SK-N-SH treated with all-trans-retinoic acid at 6 μM for 48 hours (cell line): ENCODE data around the gene EPN2.

Experiments used
- ATAC-seq: fragments of 200-7000 bp; cut with Tn5 transposase; 3 replicates; pipeline ENCODE4 v1.9.1; 2020; ENCODE audit warnings: mild to moderate bottlenecking, moderate library complexity
- ARNTL ChIP-seq: fragments of 450-650 bp; formaldehyde crosslinking; IDR thresholded peaks from 2 replicates; pipeline ENCODE4 v1.5.0; 2020; ENCODE audit warnings: low read depth, mild to moderate bottlenecking, moderate library complexity, borderline replicate concordance
- BACH2 ChIP-seq: fragments of 250-450 bp; sonication (Bioruptor Pico); IDR thresholded peaks from 2 replicates; pipeline ENCODE4 v1.9.0; 2021; ENCODE audit warnings: mild to moderate bottlenecking, borderline replicate concordance
- CSDC2 ChIP-seq: fragments of 250-450 bp; sonication (Bioruptor Pico); IDR thresholded peaks from 2 replicates; pipeline ENCODE4 v1.5.0; 2020; ENCODE audit warnings: mild to moderate bottlenecking, moderate library complexity
- GLIS3 ChIP-seq: fragments of 250-450 bp; sonication (Bioruptor Pico); IDR thresholded peaks from 2 replicates; pipeline ENCODE4 v1.5.0; 2020; ENCODE audit warnings: mild to moderate bottlenecking, moderate library complexity
- ISL1 ChIP-seq: fragments of 250-450 bp; sonication (Bioruptor Pico); IDR thresholded peaks from 2 replicates; pipeline ENCODE4 v2.1.2; 2022; ENCODE audit warnings: mild to moderate bottlenecking, moderate library complexity
- OSR1 ChIP-seq: fragments of 250-450 bp; sonication (Bioruptor Pico); IDR thresholded peaks from 2 replicates; pipeline ENCODE4 v1.8.0; 2022; ENCODE audit warnings: moderate library complexity, mild to moderate bottlenecking, inconsistent platforms
- PPARA ChIP-seq: fragments of 250-450 bp; sonication (Bioruptor Pico); IDR thresholded peaks from 2 replicates; pipeline ENCODE4 v1.5.0; 2020; ENCODE audit warnings: mild to moderate bottlenecking, borderline replicate concordance
- RARB ChIP-seq: fragments of 250-450 bp; sonication (Bioruptor Pico); IDR thresholded peaks from 2 replicates; pipeline ENCODE4 v1.8.0; 2021; ENCODE audit warnings: mild to moderate bottlenecking, moderate library complexity
- SNAI2 ChIP-seq: fragments of 250-450 bp; sonication (Bioruptor Pico); IDR thresholded peaks from 2 replicates; pipeline ENCODE4 v1.5.0; 2020; ENCODE audit warnings: mild to moderate bottlenecking, moderate library complexity
- TCF4 ChIP-seq: fragments of 250-450 bp; sonication (Bioruptor Pico); IDR thresholded peaks from 2 replicates; pipeline ENCODE4 v1.8.0; 2021; ENCODE audit warnings: mild to moderate bottlenecking, moderate library complexity, borderline replicate concordance
- TOX ChIP-seq: fragments of 250-450 bp; sonication (Bioruptor Pico); IDR thresholded peaks from 2 replicates; pipeline ENCODE4 v1.8.0; 2021; ENCODE audit warnings: mild to moderate bottlenecking, moderate library complexity, borderline replicate concordance
- ZC3H10 ChIP-seq: fragments of 250-450 bp; sonication (Bioruptor Pico); IDR thresholded peaks from 2 replicates; pipeline ENCODE4 v1.5.1; 2021; ENCODE audit warnings: mild to moderate bottlenecking, moderate library complexity
- ZFP3 ChIP-seq: fragments of 250-450 bp; sonication (Bioruptor Pico); IDR thresholded peaks from 2 replicates; pipeline ENCODE4 v1.5.0; 2020; ENCODE audit warnings: mild to moderate bottlenecking, moderate library complexity
- ZFP30 ChIP-seq: fragments of 450-650 bp; formaldehyde crosslinking; IDR thresholded peaks from 2 replicates; pipeline ENCODE4 v1.5.0; 2022; ENCODE audit warnings: mild to moderate bottlenecking, moderate library complexity
- ZNF565 ChIP-seq: fragments of 450-650 bp; formaldehyde crosslinking; conservative IDR thresholded peaks from 2 replicates; pipeline ENCODE4 v1.5.0; 2020; ENCODE audit warnings: low read depth, mild to moderate bottlenecking, moderate library complexity
- ZNF70 ChIP-seq: fragments of 450-650 bp; formaldehyde crosslinking; IDR thresholded peaks from 2 replicates; pipeline ENCODE4 v1.5.0; 2020; ENCODE audit warnings: mild to moderate bottlenecking, moderate library complexity
- ZNF8 ChIP-seq: fragments of 450-650 bp; formaldehyde crosslinking; IDR thresholded peaks from 2 replicates; pipeline ENCODE4 v1.5.0; 2020; ENCODE audit warnings: mild to moderate bottlenecking, moderate library complexity
- TF ChIP-seq, protein P1 (sequence below): fragments of 250-450 bp; sonication (Bioruptor Pico); IDR thresholded peaks from 2 replicates; pipeline ENCODE4 v1.8.0; 2020; ENCODE audit warnings: mild to moderate bottlenecking, moderate library complexity, borderline replicate concordance
- TF ChIP-seq, protein P2 (sequence below): fragments of 250-450 bp; sonication (Bioruptor Pico); IDR thresholded peaks from 2 replicates; pipeline ENCODE4 v1.5.1; 2020; ENCODE audit warnings: low read depth, mild to moderate bottlenecking, moderate library complexity
- TF ChIP-seq, protein P3 (sequence below): fragments of 250-450 bp; sonication (Bioruptor Pico); IDR thresholded peaks from 2 replicates; pipeline ENCODE4 v1.8.0; 2021; ENCODE audit warnings: low read depth, mild to moderate bottlenecking, moderate library complexity, borderline replicate concordance

Gene EPN2

DNA sequence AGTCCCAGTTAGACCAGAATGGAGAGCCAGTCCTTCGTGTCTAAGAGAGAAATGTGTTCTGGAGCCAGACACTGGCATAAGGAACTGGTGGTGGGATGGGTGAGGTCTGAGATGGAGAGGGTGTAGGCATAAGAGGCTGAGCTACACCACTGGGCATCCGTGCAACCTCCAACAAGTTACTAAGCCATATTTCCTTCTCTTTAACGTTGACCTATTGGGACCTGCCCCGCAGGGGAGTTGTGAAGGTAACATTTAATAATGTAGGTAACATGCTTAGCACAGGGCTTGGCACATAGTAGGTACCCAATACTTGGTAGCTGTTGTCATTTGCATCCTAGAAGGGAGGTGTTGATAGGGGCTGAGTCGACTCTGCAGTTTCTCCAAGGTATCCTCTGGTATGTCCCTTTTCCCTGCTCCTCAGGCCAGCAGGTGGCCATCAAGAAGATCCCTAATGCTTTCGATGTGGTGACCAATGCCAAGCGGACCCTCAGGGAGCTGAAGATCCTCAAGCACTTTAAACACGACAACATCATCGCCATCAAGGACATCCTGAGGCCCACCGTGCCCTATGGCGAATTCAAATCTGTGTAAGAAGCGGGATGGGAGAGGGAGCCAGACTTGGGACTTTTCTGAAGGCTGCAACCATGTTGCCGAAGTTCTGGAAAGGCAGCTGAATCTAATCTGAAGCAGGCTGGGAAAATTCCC, 142.3 kb downstream of the EPN2 start (continued):
- TF ChIP-seq, protein P1, sequence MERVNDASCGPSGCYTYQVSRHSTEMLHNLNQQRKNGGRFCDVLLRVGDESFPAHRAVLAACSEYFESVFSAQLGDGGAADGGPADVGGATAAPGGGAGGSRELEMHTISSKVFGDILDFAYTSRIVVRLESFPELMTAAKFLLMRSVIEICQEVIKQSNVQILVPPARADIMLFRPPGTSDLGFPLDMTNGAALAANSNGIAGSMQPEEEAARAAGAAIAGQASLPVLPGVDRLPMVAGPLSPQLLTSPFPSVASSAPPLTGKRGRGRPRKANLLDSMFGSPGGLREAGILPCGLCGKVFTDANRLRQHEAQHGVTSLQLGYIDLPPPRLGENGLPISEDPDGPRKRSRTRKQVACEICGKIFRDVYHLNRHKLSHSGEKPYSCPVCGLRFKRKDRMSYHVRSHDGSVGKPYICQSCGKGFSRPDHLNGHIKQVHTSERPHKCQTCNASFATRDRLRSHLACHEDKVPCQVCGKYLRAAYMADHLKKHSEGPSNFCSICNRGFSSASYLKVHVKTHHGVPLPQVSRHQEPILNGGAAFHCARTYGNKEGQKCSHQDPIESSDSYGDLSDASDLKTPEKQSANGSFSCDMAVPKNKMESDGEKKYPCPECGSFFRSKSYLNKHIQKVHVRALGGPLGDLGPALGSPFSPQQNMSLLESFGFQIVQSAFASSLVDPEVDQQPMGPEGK (CRISPR knock-in tag) = no peak
- TF ChIP-seq, all 23 proteins: peak for 0

DNA sequence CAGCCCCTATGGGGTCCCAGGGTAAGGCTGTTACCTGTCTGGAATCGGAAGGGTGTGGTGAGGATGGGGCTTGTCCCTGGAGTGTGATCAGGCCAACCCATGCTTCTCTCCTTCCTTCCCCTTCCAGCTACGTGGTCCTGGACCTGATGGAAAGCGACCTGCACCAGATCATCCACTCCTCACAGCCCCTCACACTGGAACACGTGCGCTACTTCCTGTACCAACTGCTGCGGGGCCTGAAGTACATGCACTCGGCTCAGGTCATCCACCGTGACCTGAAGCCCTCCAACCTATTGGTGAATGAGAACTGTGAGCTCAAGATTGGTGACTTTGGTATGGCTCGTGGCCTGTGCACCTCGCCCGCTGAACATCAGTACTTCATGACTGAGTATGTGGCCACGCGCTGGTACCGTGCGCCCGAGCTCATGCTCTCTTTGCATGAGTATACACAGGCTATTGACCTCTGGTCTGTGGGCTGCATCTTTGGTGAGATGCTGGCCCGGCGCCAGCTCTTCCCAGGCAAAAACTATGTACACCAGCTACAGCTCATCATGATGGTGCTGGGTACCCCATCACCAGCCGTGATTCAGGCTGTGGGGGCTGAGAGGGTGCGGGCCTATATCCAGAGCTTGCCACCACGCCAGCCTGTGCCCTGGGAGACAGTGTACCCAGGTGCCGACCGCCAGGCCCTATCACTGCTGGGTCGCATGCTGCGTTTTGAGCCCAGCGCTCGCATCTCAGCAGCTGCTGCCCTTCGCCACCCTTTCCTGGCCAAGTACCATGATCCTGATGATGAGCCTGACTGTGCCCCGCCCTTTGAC, 143.5 kb downstream of the EPN2 start:
- TF ChIP-seq RARB (no peak), ARNTL (CRISPR knock-in tag) (no peak), SNAI2 (CRISPR knock-in tag) (no peak), BACH2 (no peak), OSR1 (CRISPR knock-in tag) (no peak), TCF4 (CRISPR knock-in tag) (no peak), CSDC2 (CRISPR knock-in tag) (no peak), ZFP30 (CRISPR knock-in tag) (no peak), ZNF565 (CRISPR knock-in tag) (no peak), ZFP3 (CRISPR knock-in tag) (no peak), ZNF8 (CRISPR knock-in tag) (no peak), ISL1 (CRISPR knock-in tag) (no peak), TOX (CRISPR knock-in tag) (no peak), GLIS3 (CRISPR knock-in tag) (no peak)
- TF ChIP-seq, protein P1 (CRISPR knock-in tag) = no peak
- TF ChIP-seq, protein P2, sequence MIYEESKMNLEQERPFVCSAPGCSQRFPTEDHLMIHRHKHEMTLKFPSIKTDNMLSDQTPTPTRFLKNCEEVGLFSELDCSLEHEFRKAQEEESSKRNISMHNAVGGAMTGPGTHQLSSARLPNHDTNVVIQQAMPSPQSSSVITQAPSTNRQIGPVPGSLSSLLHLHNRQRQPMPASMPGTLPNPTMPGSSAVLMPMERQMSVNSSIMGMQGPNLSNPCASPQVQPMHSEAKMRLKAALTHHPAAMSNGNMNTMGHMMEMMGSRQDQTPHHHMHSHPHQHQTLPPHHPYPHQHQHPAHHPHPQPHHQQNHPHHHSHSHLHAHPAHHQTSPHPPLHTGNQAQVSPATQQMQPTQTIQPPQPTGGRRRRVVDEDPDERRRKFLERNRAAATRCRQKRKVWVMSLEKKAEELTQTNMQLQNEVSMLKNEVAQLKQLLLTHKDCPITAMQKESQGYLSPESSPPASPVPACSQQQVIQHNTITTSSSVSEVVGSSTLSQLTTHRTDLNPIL = no peak
- TF ChIP-seq, protein P3, sequence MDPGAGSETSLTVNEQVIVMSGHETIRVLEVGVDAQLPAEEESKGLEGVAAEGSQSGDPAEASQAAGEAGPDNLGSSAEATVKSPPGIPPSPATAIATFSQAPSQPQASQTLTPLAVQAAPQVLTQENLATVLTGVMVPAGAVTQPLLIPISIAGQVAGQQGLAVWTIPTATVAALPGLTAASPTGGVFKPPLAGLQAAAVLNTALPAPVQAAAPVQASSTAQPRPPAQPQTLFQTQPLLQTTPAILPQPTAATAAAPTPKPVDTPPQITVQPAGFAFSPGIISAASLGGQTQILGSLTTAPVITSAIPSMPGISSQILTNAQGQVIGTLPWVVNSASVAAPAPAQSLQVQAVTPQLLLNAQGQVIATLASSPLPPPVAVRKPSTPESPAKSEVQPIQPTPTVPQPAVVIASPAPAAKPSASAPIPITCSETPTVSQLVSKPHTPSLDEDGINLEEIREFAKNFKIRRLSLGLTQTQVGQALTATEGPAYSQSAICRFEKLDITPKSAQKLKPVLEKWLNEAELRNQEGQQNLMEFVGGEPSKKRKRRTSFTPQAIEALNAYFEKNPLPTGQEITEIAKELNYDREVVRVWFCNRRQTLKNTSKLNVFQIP (CRISPR knock-in tag) = no peak
- ATAC-seq = no peak

DNA sequence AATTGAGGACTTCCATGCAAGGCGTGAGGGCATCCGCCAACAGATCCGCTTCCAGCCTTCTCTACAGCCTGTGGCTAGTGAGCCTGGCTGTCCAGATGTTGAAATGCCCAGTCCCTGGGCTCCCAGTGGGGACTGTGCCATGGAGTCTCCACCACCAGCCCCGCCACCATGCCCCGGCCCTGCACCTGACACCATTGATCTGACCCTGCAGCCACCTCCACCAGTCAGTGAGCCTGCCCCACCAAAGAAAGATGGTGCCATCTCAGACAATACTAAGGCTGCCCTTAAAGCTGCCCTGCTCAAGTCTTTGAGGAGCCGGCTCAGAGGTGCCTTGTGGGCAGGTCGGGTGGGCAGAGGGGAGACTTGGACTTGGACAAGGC, 144.2 kb downstream of the EPN2 start:
- ATAC-seq = no peak

DNA sequence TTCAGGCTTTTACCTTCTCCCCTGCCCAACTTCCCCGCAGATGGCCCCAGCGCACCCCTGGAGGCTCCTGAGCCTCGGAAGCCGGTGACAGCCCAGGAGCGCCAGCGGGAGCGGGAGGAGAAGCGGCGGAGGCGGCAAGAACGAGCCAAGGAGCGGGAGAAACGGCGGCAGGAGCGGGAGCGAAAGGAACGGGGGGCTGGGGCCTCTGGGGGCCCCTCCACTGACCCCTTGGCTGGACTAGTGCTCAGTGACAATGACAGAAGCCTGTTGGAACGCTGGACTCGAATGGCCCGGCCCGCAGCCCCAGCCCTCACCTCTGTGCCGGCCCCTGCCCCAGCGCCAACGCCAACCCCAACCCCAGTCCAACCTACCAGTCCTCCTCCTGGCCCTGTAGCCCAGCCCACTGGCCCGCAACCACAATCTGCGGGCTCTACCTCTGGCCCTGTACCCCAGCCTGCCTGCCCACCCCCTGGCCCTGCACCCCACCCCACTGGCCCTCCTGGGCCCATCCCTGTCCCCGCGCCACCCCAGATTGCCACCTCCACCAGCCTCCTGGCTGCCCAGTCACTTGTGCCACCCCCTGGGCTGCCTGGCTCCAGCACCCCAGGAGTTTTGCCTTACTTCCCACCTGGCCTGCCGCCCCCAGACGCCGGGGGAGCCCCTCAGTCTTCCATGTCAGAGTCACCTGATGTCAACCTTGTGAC, 144.7 kb downstream of the EPN2 start:
- no peak for ATAC-seq
- TF ChIP-seq PPARA (no peak), OSR1 (CRISPR knock-in tag) (no peak), ISL1 (CRISPR knock-in tag) (no peak), BACH2 (no peak), TOX (CRISPR knock-in tag) (no peak), SNAI2 (CRISPR knock-in tag) (no peak), ZFP3 (CRISPR knock-in tag) (no peak), ZNF70 (CRISPR knock-in tag) (no peak)
- TF ChIP-seq, protein P1 (CRISPR knock-in tag) = no peak
- TF ChIP-seq, protein P2 = no peak
- TF ChIP-seq, all 23 proteins: peak for 0

More for the DNA sequence above, 144.2 kb downstream of the EPN2 start:
- TF ChIP-seq TCF4 (CRISPR knock-in tag) = no peak
- TF ChIP-seq ZFP3 (CRISPR knock-in tag) = no peak
- TF ChIP-seq ISL1 (CRISPR knock-in tag) = no peak
- TF ChIP-seq ZFP30 (CRISPR knock-in tag) = no peak
- no peak for TF ChIP-seq ZC3H10 (CRISPR knock-in tag)
